HCT116 (cell line): ENCODE results near the gene EMP1.

ENCODE experiments used
- MAX ChIP-seq: IDR thresholded peaks from 2 replicates; pipeline ENCODE4 v1.6.1; 2012
- POLR2AphosphoS5 ChIP-seq: IDR thresholded peaks from 2 replicates; pipeline ENCODE4 v1.6.1; 2011; ENCODE audit warnings: mild to moderate bottlenecking, low read depth, low read length, moderate library complexity
- SIN3A ChIP-seq: IDR thresholded peaks from 2 replicates; pipeline ENCODE4 v1.6.1; 2012; ENCODE audit warnings: low read depth
- ZBTB33 ChIP-seq: IDR thresholded peaks from 2 replicates; pipeline ENCODE4 v1.6.1; 2011; ENCODE audit warnings: mild to moderate bottlenecking, low read length, moderate library complexity; ENCODE audit not compliant: insufficient replicate concordance; ENCODE audit errors: extremely low read depth
- ZFX ChIP-seq: fragments of 450-650 bp; IDR thresholded peaks from 2 replicates; pipeline ENCODE4 v1.6.1; 2017
- TF ChIP-seq, protein P1 (sequence below), 3 experiments: fragments of 200-600 bp in 1 of 3; sonication (generic) in 1 of 3; IDR thresholded peaks in 2 of 3; conservative IDR thresholded peaks in 1 of 3; 2 replicates each; pipeline ENCODE4 v1.5.1; 2012 to 2017; ENCODE audit warnings: low read depth in 2 of 3, low read length in 2 of 3, antibody characterized with exemption in 1 of 3, borderline replicate concordance in 1 of 3, control low read depth in 1 of 3, mild to moderate bottlenecking in 1 of 3, mixed read lengths in 1 of 3, mixed run types in 1 of 3, moderate library complexity in 1 of 3; ENCODE audit not compliant: insufficient read depth in 1 of 3

DNA sequence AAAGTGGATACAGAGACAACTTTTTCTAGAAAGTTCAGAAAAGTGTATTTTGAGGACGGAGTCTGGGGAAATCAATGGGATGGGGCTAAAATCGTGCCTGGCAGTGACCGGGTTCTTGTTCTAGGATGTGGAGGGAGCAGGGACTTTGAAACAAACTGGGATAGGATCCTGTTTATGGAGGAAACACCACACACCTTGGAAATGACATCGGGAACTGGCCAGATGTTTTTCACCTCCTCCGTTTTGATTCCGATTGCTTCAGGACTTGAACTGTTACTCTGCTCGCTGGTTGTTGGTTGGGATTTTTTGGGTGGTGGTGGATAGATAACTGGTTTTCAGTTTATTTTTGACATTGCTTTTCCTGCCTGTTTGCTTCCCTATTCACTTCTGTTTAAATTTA, 506 bp downstream of the EMP1 start:
- TF ChIP-seq, protein P1, sequence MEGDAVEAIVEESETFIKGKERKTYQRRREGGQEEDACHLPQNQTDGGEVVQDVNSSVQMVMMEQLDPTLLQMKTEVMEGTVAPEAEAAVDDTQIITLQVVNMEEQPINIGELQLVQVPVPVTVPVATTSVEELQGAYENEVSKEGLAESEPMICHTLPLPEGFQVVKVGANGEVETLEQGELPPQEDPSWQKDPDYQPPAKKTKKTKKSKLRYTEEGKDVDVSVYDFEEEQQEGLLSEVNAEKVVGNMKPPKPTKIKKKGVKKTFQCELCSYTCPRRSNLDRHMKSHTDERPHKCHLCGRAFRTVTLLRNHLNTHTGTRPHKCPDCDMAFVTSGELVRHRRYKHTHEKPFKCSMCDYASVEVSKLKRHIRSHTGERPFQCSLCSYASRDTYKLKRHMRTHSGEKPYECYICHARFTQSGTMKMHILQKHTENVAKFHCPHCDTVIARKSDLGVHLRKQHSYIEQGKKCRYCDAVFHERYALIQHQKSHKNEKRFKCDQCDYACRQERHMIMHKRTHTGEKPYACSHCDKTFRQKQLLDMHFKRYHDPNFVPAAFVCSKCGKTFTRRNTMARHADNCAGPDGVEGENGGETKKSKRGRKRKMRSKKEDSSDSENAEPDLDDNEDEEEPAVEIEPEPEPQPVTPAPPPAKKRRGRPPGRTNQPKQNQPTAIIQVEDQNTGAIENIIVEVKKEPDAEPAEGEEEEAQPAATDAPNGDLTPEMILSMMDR (IDR thresholded peaks at IDR 0.05 in 2 of 3, conservative IDR thresholded peaks at IDR 0.05 in 1 of 3; ENCODE audit: borderline replicate concordance in 1 of 3, insufficient read depth in 1 of 3, low read depth in 2 of 3, low read length in 2 of 3), result no peak
- TF ChIP-seq MAX (no peak), ZFX (no peak), ZBTB33 (no peak), POLR2AphosphoS5 (no peak), SIN3A (no peak)
